ENCODE data around the gene NCAPG2.
"Not testable (repeated sequence)": the region's sequence is repeated elsewhere in the genome, so short reads cannot be mapped to it uniquely, and the experiment has no call there.

The NCAPG2 gene

DNA sequence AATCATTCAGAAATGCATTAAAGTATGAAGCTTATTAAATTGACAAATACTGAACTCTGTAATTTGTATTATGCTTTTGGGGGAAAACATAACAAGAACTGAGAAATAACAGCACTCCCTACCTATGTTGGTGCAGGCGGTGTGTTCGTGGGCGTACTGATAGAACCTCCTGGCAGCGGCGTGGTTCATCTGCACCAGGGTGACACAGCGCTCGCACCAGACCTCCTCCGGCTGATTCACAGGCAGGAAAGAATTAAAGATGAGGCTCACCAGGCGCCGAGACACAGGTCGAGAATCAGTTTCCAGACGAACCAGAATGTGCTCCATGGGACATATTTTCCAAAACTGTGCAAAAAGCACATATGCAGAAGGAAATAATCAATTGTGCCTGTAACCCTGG, 40.2 kb downstream of the NCAPG2 start:
- DNase-seq = no peak

DNA sequence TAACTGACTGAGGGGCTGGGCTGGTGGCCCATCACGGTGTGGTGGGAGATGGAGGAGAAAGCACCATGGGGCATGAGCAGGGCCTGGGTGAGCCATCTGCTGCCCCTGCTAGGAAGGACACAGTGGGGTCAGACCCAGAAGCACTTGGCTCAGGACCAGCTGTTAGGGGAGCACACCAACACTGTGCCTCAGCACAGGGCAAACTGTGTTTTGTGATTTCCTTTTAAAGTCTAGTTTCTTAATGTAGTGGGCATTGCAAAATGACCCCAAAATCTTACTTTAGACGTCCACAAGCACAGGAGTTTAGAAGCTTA, 41.2 kb downstream of the NCAPG2 start:
- DNase-seq = no peak

DNA sequence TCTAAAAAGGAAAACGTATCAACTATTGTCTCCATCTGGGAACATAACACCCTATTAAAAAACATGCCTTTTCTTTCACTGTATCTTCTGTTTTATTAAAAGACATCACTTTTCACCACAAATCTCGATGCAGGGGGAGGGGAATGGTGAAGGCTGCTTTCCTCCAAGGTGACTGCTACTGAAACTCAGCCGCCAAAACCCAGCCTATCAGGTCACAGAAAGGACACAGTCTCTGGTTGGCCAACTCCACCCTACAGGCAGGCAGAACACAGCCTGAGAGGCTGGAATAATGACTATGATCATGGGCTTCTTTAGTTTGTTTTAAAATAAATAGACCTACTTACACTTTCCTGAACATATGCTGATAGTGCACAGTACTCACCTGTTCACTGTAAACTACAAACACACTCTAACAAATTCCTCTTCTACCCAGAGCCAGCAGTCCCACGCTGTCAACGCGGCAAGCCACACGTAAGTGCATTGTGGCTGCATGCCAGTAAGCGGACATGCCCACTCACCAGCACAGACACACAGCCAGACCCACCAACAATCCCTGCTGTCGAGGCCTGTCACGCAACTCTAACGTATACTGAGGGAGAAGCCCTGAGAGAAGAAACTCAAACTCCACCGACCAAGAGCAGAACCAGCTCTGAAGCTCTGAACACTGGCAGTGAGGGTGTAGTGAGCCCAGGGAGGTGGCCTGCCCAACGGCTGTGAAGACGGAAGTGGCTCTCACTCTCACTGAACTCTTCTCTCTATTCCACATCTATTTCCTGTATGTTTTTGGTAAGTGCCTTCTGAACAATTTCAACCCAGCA, 41.8 kb downstream of the NCAPG2 start:
- DNase-seq = peak; percentile 17

DNA sequence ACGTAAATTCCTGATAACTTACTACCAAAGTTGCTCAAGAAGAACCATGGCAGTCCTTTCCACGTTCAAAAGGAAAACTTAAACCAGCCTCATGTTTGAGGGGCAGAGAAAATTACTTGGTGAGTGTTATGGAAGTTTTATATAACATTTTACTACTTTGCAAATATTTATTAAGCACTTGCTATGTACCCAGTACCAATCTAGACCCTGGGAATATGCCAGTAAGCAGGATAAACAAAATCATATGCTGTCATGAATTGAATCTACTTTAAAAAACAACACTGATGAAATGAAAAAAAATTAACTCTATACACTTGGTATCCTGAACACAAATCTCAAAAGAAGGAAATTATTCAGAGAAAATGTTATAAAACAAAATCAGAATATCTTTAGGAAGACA, 46.1 kb downstream of the NCAPG2 start:
- DNase-seq = no peak

DNA sequence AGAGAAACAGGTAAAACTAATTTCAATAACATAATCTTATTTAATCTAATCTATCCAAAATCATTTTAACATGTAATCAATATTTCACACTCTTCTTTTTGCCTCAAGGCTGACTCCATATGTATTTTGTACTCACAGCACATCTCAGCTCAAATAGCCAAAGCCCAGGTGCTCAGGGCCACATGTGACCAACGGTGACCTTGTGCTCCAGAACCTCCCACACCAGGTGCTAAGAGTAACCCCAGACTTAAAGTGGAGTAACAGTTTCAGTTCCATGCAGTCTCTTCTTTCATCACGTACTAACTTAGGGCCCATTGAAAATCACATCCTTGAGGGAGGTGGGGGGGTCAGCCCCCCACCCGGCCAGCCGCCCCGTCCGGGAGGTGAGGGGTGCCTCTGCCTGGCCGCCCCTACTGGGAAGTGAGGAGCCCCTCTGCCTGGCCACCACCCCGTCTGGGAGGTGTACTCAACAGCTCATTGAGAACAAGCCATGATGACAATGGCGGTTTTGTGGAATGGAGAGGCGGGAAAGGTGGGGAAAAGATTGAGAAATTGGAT, 47.3 kb downstream of the NCAPG2 start:
- no peak for DNase-seq

DNA sequence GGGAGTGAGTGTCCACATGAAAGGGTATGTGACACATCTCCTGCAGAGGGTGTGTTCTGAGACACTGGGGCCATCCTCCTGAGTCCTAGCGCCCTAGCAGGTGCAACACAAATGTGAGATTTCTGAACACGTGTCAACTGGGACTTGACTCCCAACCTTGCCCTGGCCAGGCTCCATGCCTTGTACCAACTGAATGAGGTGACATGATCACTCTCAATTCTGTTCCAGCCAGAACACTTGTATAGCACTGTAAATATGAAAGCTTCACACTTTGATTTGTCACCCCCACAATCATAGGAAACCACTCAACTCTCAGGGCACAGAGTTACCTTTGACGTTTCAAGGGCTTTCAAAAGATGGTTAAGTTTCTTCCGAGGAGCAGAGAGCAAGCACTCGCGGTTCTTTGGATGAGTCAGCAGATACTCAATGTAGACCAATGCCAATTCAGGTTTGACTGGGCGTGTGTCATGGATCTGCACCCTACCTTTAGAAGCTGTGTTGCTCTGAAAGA, 48.6 kb downstream of the NCAPG2 start:
- DNase-seq = peak; percentile 45

DNA sequence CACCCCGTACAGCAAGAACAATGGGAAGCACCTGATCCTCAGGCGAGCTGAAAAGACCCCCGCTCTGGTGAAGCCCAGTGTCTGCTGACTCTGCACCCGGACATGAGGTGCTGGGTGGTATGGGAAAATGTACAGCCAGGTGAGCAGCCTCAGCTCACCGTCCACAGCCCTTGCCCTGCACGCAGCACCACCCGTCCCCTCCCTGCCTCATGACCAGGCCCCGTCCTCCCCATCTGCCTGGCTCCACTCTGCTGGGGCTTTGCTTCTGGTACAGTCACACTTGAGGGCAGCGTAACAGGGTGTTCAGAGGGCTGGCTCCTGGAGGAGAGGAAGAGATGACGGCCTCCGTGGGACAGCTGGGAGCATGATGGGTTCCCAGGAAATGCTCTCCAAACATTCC, 49.1 kb downstream of the NCAPG2 start:
- no peak for DNase-seq

DNA sequence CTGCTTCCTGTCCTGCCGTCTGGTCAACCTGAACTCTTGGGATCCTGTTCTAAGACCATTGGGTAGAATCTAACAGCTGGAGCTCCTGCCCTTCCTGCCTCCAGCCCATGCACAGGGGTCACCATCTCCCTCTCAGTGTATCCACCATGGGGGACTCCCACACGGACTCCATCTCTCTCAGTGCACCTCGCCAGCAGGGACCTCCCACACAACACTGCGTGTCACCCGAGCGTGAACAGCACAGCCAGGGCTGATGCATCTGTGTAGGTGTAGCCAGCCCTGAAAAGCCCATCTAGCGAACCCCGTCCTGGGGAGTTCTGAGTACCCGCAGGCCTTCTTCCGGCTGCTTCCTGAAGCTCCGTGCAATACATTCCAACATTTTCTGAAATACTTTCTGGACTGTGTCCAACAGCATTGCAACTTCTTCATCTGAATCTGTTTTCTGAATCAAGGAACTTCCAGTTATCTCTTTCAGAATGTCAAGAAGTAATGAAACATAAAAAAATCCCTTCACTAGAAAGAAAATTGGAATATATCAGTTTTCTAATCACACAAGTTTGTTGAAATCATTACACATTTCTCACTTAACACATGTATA, 52.5 kb downstream of the NCAPG2 start:
- DNase-seq = no peak

DNA sequence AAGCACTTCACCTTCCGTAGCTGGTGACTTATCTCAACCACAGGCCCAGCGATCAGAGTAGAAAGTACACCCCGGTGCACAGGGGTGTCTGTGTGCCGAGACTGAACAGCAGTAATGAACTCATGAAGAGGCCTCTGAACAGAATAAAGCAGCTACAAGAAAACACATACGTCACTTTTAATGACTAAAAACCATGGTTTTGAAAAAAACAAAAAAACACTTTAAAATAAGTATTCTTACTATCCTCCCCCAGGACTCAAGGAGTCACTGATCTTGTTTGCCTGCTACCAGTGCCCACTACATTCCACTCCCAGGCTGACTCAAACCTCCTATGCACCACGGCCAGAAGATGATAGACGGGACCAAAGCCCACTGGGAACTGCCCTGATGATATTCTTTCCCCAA, 53.8 kb downstream of the NCAPG2 start:
- DNase-seq = no peak

DNA sequence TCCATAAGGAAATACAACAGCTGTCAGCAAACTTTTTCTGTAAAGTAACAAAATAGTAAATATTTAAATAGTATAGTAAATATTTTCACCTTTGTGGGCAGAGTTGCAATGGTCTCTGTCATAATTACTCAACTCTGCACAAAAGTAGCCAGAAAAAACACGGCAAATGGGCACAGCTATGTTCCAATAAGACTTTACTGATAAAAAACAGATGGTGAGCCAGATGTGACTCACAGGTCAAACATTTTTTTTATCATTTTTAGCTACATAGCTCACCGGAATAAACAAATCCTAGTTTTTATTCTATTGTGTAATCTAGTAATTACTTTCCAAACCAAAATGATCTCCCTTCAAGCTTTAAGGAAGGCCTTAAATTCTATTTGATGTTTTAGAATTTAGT, 55.3 kb downstream of the NCAPG2 start:
- no peak for DNase-seq

DNA sequence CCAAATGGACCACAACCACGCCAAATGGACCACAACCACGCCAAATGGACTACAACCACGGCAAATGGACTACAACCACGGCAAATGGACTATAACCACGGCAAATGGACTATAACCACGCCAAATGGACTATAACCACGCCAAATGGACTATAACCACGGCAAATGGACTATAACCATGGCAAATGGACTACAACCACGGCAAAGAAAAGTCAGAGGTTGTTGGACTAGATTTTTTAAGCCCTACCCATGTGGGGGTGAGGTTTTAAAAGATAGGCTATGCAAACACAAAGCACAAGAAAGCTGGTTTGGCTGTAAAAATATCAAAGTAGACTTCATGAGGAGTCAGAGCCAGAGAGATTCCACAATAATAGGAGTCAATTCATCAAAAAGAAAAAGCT, 55.8 kb downstream of the NCAPG2 start:
- no peak for DNase-seq

DNA sequence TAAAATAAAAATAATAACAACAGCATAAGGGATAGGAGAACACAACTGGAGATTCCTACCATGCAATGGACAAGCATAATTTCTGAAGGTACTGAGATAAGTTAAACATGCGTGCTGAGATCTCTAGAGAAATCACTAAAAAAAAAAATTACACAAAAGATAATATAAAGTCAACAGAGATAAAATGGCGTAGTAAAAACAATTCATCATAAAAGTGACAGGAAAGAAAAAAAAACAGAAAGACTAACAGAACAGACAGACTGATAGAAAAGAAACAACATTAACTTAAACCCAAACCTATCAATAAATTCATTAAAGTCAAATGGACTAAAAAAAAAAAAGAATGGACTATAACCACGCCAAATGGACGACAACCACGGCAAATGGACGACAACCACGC, 56.4 kb downstream of the NCAPG2 start:
- DNase-seq = no peak

DNA sequence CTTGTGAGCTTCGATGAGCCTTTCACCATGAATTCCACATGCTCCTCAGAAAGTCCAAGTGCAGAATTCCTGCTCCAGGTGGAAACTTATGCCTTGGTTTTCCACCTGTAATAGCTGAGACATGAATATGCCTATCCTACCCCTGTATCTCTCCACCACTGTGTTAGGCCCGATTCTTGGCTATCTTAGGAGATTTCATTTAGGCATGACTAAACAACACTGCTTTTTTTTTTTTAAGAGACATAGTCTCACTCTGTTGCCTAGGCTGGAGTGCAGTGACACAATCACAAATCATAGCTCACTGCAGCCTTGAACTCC, 57.2 kb downstream of the NCAPG2 start:
- DNase-seq = no peak

DNA sequence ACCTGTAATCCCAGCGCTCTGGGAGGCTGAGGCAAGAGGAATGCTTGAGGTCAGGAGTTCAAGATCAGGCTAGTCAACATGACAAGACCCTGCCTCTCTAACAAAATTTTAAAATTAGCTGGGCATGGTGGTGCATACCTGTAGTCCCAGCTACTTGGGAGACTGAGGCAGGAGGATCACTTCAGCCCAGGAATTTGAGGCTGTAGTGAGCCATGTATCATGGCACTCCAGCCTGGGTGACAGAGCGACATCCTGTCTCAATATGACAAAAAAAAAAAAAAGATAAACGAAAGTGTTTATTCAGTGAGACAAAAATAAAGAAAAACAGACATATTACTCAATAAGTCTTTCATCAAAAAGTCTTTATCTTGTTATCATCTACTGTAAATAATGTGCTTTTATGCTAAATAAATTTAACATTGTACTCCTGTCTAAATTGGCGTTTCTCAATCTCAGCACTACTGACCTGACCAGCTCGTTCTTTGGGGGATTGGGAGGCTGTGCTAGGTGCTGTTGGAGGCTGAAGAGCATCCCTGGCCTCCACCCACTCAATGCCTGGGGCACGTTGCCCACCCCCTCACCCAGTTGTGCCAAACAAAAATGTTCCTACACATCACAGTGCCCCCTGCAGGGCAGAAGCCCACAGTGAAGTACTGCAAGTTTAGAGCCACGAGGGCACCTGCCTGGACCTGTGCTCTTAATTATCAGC, 57.7 kb downstream of the NCAPG2 start:
- DNase-seq = no peak

DNA sequence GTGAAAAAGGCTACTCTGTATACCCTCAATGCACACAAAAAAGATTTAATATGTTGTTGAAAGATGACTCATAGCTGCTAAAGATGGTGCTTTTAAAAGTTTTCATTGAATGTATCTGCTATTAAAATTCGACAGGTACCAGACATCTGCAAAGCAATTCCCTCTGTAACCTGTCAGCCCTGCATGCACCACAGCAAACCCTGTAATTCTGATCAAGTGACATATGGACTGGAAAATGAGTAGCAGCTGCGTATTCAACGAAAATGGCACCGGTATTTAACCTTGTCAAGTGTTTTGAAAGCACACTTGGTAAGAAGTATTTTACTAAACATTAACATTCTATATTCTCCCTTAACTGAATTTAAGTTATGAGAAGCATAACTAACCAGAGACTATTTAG, 58.8 kb downstream of the NCAPG2 start:
- DNase-seq = no peak

DNA sequence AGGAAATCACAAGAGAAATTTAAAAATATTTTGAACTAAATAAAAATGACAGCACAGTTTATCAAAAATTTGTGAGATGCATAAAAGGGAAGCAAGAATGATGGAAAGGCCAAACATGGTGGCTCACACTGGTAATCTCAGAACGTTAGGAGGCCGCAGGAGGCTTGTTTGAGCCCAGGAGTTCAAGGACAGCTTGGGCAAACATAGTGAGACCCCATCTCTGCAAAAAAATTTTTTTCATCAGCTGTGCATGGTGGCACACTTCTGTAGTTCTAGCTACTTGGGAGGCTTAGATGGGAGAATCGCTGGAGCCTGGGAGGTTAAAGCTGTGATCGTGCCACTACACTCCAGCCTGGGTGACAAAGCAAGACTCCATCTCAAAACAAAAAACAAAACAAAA, 62.5 kb downstream of the NCAPG2 start:
- DNase-seq = no peak

DNA sequence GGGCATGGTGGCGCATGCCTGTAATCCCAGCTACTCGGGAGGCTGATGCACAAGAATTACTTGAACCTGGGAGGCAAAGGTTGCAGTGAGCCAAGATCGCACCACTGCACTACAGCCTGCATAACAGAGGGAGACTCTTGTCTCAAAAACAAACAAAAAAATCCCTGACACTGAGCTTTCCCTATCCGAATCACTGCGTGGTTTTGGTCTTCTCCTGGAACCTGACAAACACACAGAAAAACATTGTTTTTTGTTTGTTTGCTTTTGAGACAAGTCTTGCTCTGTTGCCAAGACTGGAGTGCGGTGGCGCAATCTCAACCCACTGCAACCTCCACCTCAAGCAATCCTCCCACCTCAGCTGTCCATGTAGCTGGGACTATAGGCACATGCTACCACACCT, 66.6 kb downstream of the NCAPG2 start:
- no peak for DNase-seq

DNA sequence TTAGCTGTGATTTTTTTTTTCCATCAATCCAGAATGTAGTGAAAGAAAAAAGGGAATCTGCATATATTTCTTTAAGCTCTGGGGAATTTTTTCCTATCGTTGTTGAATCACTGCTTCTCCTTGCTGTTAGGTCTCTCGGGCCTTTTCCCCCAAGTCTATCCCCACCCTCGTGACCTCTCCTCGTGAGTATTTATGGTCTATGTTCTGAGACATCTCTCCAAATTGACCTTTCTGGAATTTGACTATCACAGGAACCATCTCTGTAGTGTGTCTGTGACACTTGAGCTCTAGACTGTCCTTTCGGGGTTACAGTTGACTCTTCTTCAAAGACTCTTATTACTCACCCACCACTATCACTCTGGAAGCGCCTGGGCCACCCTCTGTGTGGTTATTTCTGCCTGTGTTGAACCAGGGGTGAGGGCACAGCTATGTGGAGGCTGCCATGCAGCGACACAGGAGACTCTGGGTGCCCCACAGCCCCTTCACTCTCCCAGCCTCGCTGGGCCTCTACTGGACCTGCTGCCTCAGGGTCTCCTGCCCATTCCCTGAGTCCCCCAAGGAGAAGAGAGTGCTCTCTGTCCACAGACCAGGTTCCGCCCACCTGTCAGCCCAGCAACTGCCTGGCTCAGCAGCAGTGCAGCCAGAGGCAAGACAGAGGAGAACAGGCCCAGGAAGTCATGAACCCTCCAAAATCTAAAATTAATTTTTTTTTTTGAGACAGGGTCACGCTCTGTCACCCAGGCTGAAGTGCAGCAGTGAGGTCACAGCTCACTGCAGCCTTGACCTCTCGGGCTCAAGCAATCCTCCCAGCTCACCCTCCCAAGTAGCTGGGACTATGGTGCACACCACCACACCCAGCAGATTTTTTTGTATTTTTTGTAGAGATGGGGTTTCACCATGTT, 71.3 kb downstream of the NCAPG2 start:
- no peak for DNase-seq

DNA sequence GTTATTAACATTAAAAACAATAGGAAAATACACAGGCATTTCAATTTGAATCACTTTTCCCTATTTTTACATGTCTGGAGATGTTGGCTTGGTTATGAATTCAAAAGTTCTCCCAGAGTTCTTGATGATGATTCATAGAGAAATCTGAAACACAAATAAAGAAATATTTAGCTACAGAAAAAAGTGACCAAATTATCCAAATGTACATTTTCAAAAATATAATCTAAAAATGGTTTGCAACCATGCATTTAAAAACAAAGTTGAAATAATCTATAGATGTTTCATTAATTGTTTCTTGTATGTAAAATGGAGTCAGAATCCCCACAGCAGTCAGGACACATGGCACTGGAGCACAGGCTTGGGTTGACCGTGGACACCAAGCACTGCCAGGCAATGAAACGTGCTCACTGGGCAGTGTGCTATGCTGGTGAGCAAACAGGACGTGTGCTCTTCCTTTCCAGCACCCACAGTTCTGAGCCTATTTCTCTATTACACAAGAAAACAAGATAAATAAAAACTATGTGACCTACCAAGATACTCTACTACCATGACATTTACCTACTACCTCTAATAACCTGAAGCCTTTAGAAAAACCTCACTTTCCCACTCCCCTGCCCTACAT, 72.9 kb downstream of the NCAPG2 start:
- DNase-seq = no peak

DNA sequence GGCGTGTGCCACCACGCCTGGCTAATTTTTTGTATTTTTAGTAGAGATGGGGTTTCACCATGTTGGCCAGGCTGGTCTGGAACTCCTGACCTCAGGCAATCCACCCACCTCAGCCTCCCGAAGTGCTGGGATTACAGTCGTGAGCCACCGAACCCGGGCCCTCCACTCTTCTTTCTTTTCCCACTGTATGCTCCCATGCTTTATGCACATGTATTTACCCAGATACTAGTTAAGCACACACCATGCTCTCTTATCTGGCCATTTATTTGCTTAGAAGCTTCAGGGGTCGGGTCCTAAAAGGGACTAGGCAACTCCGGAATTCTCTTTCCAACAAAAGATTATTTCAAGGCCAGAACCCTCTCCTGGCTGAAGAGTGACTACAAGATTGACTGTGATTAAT, 78.3 kb downstream of the NCAPG2 start:
- not testable (repeated sequence) for DNase-seq

DNA sequence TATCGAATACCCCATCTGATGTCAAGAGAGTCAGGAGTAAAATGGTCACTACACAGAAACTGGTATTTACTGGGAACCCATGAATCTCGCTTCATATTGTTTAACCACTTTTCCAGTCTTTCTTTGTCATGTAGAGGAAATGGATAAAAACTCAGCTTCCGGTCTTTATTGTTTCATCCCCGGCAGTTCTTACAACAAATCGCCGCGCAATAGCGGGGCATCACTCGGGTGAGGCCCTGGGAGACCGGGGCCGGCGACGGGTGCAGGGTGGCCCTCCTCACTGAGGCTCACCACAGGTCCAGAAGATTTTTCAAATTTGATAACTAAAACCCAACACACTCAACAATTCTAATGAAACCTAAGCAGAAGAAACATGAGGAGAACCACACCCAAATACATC, 81.4 kb downstream of the NCAPG2 start:
- no peak for DNase-seq

DNA sequence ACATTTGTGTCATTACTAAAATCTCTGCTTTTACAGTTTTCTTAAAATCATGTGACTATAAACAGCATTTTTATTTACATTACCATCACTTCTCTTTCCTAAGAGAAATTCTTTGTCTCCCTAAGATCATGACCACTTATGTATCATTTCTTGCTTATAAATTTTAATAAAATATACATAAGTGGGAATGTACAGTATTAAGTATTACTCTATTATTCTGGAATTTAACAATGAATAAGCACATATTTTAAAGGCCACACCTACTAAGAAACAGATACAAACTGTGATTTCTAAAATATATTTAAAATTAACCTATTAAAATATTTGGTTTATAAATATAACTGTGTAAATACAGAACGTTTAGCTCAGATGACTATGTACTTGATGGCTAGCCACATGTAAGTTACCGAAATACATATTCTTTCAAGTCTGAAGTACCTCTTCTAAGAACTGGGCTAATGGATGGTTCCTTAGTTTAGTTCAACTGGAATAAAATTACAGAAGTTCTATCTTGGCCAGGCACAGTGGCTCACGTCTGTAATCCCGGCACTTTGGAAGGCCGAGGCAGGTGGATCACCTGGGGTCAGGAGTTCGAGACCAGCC, 83.7 kb downstream of the NCAPG2 start:
- DNase-seq = no peak

Data from CD4-positive, alpha-beta T cell treated with Interleukin-4 for 4 hours (primary cell).